ENCODE measurements around the gene ACADM.

GRCh38 chr1:75789988-75790387, 65.5 kb downstream of the ACADM start:
- TF ChIP-seq POLR2A (IDR thresholded peaks at IDR 0.05): no peak
- TF ChIP-seq CTCF (IDR thresholded peaks at IDR 0.05): no peak

All from esophagus squamous epithelium (tissue), 4 donors.